ENCODE data around the gene RBMS1.

GRCh38 chr2:160445673-160446072 is 47.9 kb downstream of the RBMS1 start:
- TF ChIP-seq POLR2AphosphoS5 (IDR thresholded peaks at IDR 0.05) = no peak
- no peak for TF ChIP-seq CTCF (IDR thresholded peaks at IDR 0.05)

Data from breast epithelium (tissue), 3 donors.